Stimulated activated CD4-positive, alpha-beta T cell treated with anti-CD3 and anti-CD28 coated beads, Interleukin-1b, Interleukin-23, amount 100 ng/mL, for 48 hours (primary cell): ENCODE results near the gene NAT8L.

Source experiments
- DNase-seq: peaks from one replicate; pipeline ENCODE4 v3.0.0-alpha.2; 2020

NAT8L gene

GRCh38 chr4:2046031-2046961 lies 12.8 kb upstream of the NAT8L start:
- DNase-seq: no peak

GRCh38 chr4:2047031-2047660 lies 12.0 kb upstream of the NAT8L start:
- DNase-seq: no peak

- no peak for DNase-seq
Measured at GRCh38 chr4:2047781-2048581, 11.1 kb upstream of the NAT8L start.

- no peak for DNase-seq
Measured at GRCh38 chr4:2048831-2049230, 10.3 kb upstream of the NAT8L start.

GRCh38 chr4:2049381-2049780 lies 9.7 kb upstream of the NAT8L start:
- DNase-seq: no peak

GRCh38 chr4:2049811-2050210 lies 9.3 kb upstream of the NAT8L start:
- no peak for DNase-seq

GRCh38 chr4:2051086-2051485 lies 8.0 kb upstream of the NAT8L start:
- no peak for DNase-seq

- DNase-seq: no peak
Measured at GRCh38 chr4:2054217-2054616, 4.9 kb upstream of the NAT8L start.

GRCh38 chr4:2057382-2058065 lies 1.6 kb upstream of the NAT8L start:
- DNase-seq: no peak

GRCh38 chr4:2058264-2059045 lies 672 bp upstream of the NAT8L start:
- DNase-seq: no peak

- DNase-seq: no peak
Measured at GRCh38 chr4:2059726-2060602, 837 bp downstream of the NAT8L start.

- DNase-seq: no peak
Measured at GRCh38 chr4:2060611-2061185, 1.6 kb downstream of the NAT8L start.

GRCh38 chr4:2061186-2062131 lies 2.3 kb downstream of the NAT8L start:
- DNase-seq: no peak

GRCh38 chr4:2062168-2062807 lies 3.2 kb downstream of the NAT8L start:
- DNase-seq: no peak

- DNase-seq: no peak
Measured at GRCh38 chr4:2062808-2063524, 3.8 kb downstream of the NAT8L start.

- no peak for DNase-seq
Measured at GRCh38 chr4:2063557-2064275, 4.6 kb downstream of the NAT8L start.

GRCh38 chr4:2064276-2064991 lies 5.3 kb downstream of the NAT8L start:
- DNase-seq: no peak
